ENCODE results near the gene KIAA0825.
"Not testable (repeated sequence)": the region's sequence is repeated elsewhere in the genome, so short reads cannot be mapped to it uniquely, and the experiment has no call there.

The KIAA0825 gene

DNA sequence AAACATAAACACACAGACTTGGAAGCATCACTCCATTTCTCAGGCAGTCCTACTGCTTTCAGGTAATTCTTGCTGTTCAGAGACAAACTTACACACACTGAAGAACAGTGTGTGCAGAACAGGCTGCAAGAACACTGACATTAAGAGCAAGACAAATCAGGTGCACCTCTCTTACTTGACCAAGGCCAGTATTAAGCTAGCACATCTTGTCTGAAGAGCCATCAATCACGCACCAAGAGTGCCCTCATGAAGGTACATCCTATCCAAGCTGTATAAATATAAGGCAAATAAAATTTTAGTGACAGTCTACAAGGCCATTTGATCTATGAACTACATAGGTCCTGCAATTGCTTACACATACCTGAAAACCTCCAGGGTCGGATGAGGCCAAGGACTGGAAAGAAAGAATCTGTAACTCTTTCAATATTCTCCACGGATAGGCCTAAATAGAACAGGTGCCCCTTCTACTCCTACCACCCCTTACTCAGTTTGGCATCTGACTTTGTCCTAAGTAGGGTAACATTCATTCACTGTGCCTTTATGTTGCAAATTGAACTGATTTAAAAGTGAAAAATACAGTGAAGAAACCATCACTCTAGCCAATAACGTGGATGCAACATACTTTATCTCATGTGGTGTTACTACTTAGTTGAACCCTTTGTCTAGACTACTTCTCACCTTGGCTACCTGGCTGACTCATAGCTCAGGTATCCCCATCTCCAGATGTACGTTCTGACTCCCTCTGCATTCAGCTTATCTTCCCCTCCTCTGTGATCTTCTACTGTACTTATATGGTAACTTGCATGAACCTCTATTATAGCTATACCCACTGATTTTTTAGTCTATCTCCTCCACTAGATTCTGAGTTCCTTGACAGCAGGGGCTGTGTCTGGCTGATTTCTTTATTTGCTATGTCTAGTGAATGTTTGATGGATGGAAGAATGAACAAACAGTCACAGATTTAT lies 256.3 kb downstream of the KIAA0825 start:
- DNase-seq, result no peak

GRCh38 chr5:94361161-94361560 lies 257.2 kb downstream of the KIAA0825 start:
- no peak for DNase-seq

GRCh38 chr5:94360382-94361130 lies 257.8 kb downstream of the KIAA0825 start:
- DNase-seq, result no peak

DNA sequence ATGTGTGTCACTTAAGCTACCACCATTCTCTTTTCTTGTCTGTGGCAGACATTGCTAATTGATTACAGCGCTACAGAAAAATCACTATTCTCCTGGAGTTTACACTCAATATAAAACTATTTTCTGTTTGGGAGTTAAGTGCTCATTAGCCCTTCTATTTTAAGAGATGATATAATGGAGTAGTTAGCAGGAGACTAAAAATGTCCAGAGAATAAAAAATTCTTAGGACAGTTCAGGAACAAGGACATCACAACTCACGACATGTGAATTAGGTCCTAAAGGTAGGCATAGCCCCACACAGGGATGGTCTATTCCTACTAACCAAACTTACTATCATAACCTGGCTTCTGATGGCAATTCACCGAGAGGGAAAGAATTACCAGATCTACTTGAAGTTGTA lies 258.5 kb downstream of the KIAA0825 start:
- DNase-seq, result no peak

- no peak for DNase-seq
Measured at GRCh38 chr5:94355811-94356210, 262.6 kb downstream of the KIAA0825 start.

- not testable (repeated sequence) for DNase-seq
Measured at GRCh38 chr5:94354837-94355485, 263.4 kb downstream of the KIAA0825 start.

DNA sequence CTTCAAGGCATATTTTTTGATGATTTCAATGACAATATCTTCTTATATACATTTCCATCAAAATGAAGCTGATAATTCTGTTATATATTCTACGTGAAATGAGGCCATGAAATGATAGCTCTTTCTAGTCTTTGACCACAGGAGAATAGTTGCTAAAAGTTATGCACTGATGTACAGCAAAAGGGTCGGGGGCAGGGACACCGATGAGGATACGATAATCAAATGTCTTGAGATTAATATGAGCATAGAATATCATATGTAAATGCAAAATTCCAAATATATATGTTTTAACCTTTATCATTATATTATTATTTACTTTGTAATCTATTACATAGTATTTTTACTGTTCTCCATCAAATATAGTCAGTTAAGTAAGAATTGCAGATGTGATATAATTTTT lies 264.8 kb downstream of the KIAA0825 start:
- no peak for DNase-seq

DNA sequence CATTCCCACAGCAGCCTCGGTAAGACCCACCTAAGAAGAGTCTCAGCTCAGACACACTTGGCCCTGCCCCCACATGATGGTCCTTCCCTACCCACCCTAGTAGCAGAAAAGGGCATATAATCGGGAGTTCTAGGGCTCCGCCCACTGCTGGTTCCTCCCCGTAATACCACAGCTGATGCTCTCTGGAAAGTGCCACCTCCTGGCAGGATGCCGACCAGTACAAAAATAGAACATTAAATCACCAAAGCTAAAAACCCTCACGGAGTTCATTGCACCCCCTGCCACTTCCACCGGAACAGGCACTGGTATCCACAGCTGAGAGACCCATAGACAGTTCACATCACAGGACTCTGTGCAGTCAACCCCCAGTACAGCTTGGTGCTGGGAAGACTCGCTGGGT lies 271.3 kb downstream of the KIAA0825 start:
- no peak for DNase-seq

GRCh38 chr5:94345257-94345656 lies 273.1 kb downstream of the KIAA0825 start:
- DNase-seq, result no peak

DNA sequence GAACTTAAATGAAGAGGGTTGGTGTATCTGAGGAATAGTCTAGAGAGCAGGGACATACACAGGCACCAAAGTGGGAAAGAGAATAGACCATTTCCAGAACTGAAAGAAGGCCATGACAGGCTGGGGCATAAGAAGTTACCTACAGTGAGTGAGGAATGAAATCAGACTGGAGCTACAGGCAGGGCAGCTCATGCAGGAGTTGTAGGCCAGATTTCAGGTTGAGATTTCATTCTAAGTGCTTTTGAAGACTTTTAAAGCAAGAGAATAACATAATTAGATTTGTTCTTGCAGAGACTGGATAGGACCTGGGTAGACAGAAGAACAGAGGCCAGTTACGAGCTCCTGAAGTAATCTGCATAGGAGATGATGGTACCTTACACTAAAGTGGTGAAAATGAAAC lies 280.8 kb downstream of the KIAA0825 start:
- DNase-seq, result no peak

GRCh38 chr5:94335936-94336335 lies 282.5 kb downstream of the KIAA0825 start:
- DNase-seq, result no peak

DNA sequence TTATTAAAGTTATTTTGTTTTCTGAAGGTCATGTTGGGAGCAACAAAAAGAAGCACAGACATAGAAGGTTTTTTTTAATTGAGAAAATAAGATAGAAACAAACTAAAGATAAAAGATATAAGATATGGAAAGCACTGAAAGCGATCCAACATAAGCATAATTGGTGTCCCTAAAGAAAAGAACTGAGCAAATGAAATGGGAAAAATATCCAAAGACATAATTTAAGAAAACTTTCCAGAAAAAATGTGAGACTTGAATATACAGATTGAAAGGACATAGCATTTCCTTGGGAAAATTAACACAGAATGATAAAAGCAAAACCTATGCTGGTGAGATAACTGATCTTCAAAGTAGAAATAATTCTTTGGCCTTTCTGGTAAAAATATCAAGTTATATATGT lies 289.3 kb downstream of the KIAA0825 start:
- DNase-seq, result no peak

- no peak for DNase-seq
Measured at GRCh38 chr5:94326586-94326985, 291.8 kb downstream of the KIAA0825 start.

- no peak for DNase-seq
Measured at GRCh38 chr5:94316916-94317838, 301.2 kb downstream of the KIAA0825 start.

DNA sequence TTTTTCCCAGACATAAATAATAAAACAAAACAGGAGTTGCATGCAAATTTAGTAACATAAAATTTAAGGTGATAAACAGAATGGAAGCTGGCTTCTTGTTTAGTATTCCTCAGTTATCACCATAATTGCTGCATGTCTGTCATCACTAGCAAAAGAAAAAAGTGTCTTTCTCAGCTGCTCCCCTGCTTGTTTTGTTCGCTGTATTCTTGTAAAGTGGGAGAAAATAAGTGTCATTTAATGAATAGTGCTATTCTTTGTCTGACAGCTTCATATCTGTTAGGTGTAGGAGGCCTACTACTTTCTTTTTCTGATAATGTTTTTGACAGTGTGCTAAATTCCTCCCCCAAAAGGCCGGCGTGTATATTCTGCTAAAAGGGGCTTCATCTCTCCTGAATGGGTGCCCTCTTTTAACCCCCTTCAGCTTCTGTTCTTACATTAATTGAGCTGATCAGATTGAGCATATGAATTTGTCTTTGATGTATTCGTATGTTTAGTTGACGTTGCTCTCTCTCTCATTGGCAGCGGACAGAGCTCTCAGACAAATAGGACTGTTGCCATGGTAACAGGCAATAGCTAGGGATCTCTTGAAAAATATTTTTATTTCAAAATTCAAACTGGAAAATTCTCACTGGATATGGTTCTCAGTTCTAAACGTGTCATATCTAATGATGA lies 303.8 kb downstream of the KIAA0825 start:
- DNase-seq, result no peak

DNA sequence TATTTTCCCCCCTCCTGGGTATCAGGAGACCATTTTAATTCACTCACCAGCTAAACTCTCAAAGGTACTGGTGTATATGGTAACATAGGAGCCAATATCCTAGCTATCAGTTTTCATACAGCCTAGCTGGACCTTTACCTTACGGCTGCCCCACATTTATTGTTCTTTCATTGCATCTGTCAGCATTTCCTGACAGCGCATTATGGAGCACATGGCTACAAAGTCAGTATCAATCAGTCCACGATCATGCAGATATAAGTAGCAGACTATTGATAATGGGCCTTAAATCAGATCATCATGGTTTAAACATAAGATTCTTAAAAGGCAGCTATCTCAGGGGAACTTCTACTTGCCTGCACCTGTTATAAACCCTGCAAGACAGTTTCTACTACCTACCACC lies 304.7 kb downstream of the KIAA0825 start:
- no peak for DNase-seq

DNA sequence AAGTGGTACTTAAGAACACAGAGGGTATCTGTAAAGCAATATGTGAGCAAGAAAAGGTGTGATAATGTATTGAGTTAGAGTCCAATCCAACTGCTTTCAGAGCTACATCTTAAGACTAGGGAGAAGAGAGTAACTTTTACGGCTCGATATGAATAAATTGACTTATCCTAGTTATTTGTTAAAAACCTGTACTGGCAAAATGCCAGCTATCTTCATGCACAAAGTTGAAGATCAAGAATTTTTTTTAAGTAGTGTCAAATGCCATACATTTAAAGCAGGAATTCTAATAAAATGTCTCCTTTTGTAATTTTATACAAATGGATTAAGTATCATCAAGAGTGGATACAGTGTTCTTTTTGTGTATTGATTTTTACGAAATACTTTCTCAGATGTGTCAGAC lies 305.2 kb downstream of the KIAA0825 start:
- no peak for DNase-seq

- DNase-seq, result no peak
Measured at GRCh38 chr5:94312298-94312697, 306.1 kb downstream of the KIAA0825 start.

- DNase-seq, result no peak
Measured at GRCh38 chr5:94310833-94311232, 307.6 kb downstream of the KIAA0825 start.

- DNase-seq, result no peak
Measured at GRCh38 chr5:94309141-94309540, 309.3 kb downstream of the KIAA0825 start.

- no peak for DNase-seq
Measured at GRCh38 chr5:94308442-94308841, 310.0 kb downstream of the KIAA0825 start.

DNA sequence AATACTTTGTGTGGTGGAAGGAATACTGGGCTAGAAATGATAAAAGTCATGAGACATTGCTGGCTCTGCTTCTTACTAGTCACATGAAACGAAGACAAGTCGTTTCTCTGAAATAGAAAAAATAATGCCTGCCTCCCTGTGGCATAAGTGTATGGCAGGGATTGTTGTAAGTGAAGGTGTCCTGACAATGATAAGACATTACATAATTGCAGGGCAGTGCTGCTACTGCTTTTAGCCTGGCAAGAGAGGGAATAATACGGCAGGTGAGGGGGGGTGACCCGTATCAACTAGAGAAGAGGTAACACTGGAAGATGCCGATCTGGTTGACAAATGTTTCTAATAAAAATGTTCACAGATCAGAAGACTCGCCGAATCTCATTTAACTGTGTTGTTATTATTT lies 314.3 kb downstream of the KIAA0825 start:
- no peak for DNase-seq

Measured in activated naive CD4-positive, alpha-beta T cell treated with Interleukin-2 at 50 U/mL for 16 hours (primary cell).